Endothelial cell of umbilical vein (primary cell): ENCODE data around the gene COPS9. TPM values are rescaled to one million over a fixed set of nuclear protein-coding genes. Genes with fewer than 3 reads are reported as not detected.

Experiments
- BruUV-seq: library from RNA; stranded (reverse); fragments of 400-500 nt; replicated peaks from 2 replicates; lab custom pipeline; 2021; lab: Mats Ljungman, UMichigan
- CTCF ChIA-PET: fragments of 300-600, 350-600 bp; sonication (Branson Sonifier 250); formaldehyde crosslinking; loops from one replicate; lab custom pipeline; 2021; ENCODE audit warnings: antibody characterized with exemption, inconsistent platforms; lab: Charles Lee
- POLR2A ChIA-PET: fragments of 300-600, 350-600 bp; sonication (Branson Sonifier 250); formaldehyde crosslinking; loops from one replicate; lab custom pipeline; 2021; ENCODE audit warnings: antibody characterized with exemption, inconsistent platforms; lab: Charles Lee
- DNase-seq: peaks from one replicate; pipeline ENCODE4 v3.0.0-alpha.2; 2011; ENCODE audit warnings: low read depth, low spot score
- FAIRE-seq: peaks from 2 replicates; lab custom pipeline; 2011; peaks lifted over from hg19 to GRCh38; lab: Jason Lieb, UNC
- H2AFZ ChIP-seq: 2 replicates; pipeline ENCODE4 v1.6.0; 2012; ENCODE audit warnings: low read depth, low read length, control low read depth, inconsistent platforms
- H3K27ac ChIP-seq: 2 replicates; pipeline ENCODE4 v1.5.1; 2011; ENCODE audit warnings: low read depth, mild to moderate bottlenecking, control low read depth, low read length, moderate library complexity; ENCODE audit not compliant: insufficient read depth
- H3K27me3 ChIP-seq, 2 experiments: 2 replicates each; pipeline versions ENCODE4 v1.6.0 to v1.6.1; 2011; ENCODE audit warnings: low read length in 2 of 2, mixed read lengths in 1 of 2; ENCODE audit not compliant: control insufficient read depth in 2 of 2, insufficient read depth in 2 of 2
- H3K36me3 ChIP-seq, 2 experiments: 2 replicates in 1 of 2; 3 replicates in 1 of 2; pipeline ENCODE4 v1.5.1; 2011; ENCODE audit warnings: low read length in 2 of 2, mild to moderate bottlenecking in 1 of 2, moderate library complexity in 1 of 2; ENCODE audit not compliant: control insufficient read depth in 2 of 2, insufficient read depth in 2 of 2; ENCODE audit errors: extremely low read depth in 1 of 2
- H3K4me1 ChIP-seq: 3 replicates; pipeline ENCODE4 v1.5.1; 2011; ENCODE audit warnings: mild to moderate bottlenecking, low read length; ENCODE audit not compliant: control insufficient read depth, insufficient read depth; ENCODE audit errors: extremely low read depth
- H3K4me2 ChIP-seq: 2 replicates; pipeline ENCODE4 v1.6.1; 2011; ENCODE audit warnings: low read length, control low read depth, mixed read lengths; ENCODE audit not compliant: insufficient read depth
- H3K4me3 ChIP-seq, 3 experiments: fragments of 200-600 bp in 1 of 3; sonication (generic), shearing (Covaris generic) in 1 of 3; replicated peaks in 1 of 3; 2 replicates each; pipeline ENCODE4 v1.5.1; 2011 to 2016; ENCODE audit warnings: control low read depth in 3 of 3, low read length in 3 of 3, mild to moderate bottlenecking in 2 of 3, inconsistent platforms in 1 of 3, low read depth in 1 of 3, moderate library complexity in 1 of 3; ENCODE audit not compliant: insufficient read depth in 1 of 3
- H3K79me2 ChIP-seq: 2 replicates; pipeline ENCODE4 v1.6.0; 2012; ENCODE audit warnings: low read length, inconsistent platforms; ENCODE audit not compliant: control insufficient read depth, insufficient read depth
- H3K9ac ChIP-seq: replicated peaks from 2 replicates; pipeline ENCODE3; 2011; ENCODE audit warnings: low read length, control low read depth; ENCODE audit not compliant: insufficient read depth; ENCODE audit errors: extremely low read depth
- H3K9me1 ChIP-seq: replicated peaks from 3 replicates; pipeline ENCODE4 v1.6.0; 2011; ENCODE audit warnings: mild to moderate bottlenecking, low read length; ENCODE audit not compliant: control insufficient read depth, insufficient read depth; ENCODE audit errors: extremely low read depth
- H3K9me3 ChIP-seq: replicated peaks from 2 replicates; pipeline ENCODE4 v1.5.1; 2012; ENCODE audit warnings: low read length, inconsistent platforms; ENCODE audit not compliant: control insufficient read depth, insufficient read depth
- H4K20me1 ChIP-seq: replicated peaks from 2 replicates; pipeline ENCODE3; 2011; ENCODE audit warnings: mild to moderate bottlenecking, low read length; ENCODE audit not compliant: control insufficient read depth, insufficient read depth; ENCODE audit errors: extremely low read depth
- CTCF ChIP-seq, 2 donors: IDR thresholded peaks; 1 replicate in 1 of 2; 2 replicates in 1 of 2; pipeline ENCODE4 v1.5.1; 2011; ENCODE audit warnings: low read length in 2 of 2, mild to moderate bottlenecking in 2 of 2, moderate library complexity in 2 of 2, control low read depth in 1 of 2, inconsistent platforms in 1 of 2, low read depth in 1 of 2; ENCODE audit not compliant: insufficient read depth in 1 of 2; ENCODE audit errors: extremely low read depth in 1 of 2
- EZH2 ChIP-seq: IDR thresholded peaks from 2 replicates; pipeline ENCODE4 v1.6.1; 2012; ENCODE audit warnings: borderline replicate concordance, low read depth, mild to moderate bottlenecking, moderate library complexity, low read length, inconsistent platforms; ENCODE audit not compliant: severe bottlenecking
- GATA2 ChIP-seq: IDR thresholded peaks from 2 replicates; pipeline ENCODE4 v1.7.0; 2011; ENCODE audit warnings: low read depth, mild to moderate bottlenecking, moderate library complexity, mixed read lengths, low read length; ENCODE audit not compliant: insufficient read length, insufficient read depth
- POLR2AphosphoS5 ChIP-seq: IDR thresholded peaks from 2 replicates; pipeline ENCODE4 v1.6.1; 2012; ENCODE audit warnings: low read depth, mild to moderate bottlenecking, control low read depth, low read length, moderate library complexity; ENCODE audit not compliant: insufficient read depth
- dilution Hi-C: fragments of 300-500 bp; cut with MboI; formaldehyde crosslinking; loops from one replicate; pipeline ENCODE4 v1.15.0; 2019; ENCODE audit warnings: low sequenced_read_pairs; ENCODE audit not compliant: extremely low pct_ligation_motif_present
- intact Hi-C: fragments of 100-400 bp; cut with micrococcal nuclease; formaldehyde crosslinking; loops from one replicate; pipeline ENCODE4 v1.10.0; 2022
- polyA plus RNA-seq, 4 experiments: library from polyadenylated mRNA; depleted of rRNA in 3 of 4; stranded (reverse) in 3 of 4; unstranded in 1 of 4; fragments of >200 nt; gene quantifications; 2 replicates each; pipeline versions ENCODE4 v1.2.1 to v1.2.3, GENCODE V29; 2011 to 2012; ENCODE audit warnings: missing spikeins in 1 of 4
- total RNA-seq: library from RNA; stranded (reverse); gene quantifications from 2 replicates; pipeline ENCODE4 v1.2.3, GENCODE V29; 2021
- TF ChIP-seq, protein P1 (sequence below): IDR thresholded peaks from 2 replicates; pipeline ENCODE4 v1.6.1; 2011; ENCODE audit not compliant: insufficient read depth, insufficient read length

COPS9 gene
- total and polyA plus RNA-seq, 2 donors (not counting 3 experiments of a cell fraction or from before 2014, with no cell fraction given), result 196 to 361 TPM

- dilution Hi-C loops (no loop called here), intact Hi-C loops (no loop called here)
- ChIA-PET POLR2A (no interaction called here), CTCF (no interaction called here)
- Histone ChIP-seq H3K9me1 (no peaks in the 10 kb centered on the region), H3K27ac (no peak overlapping the region), H3K4me3 (no peak overlapping the region), H2AFZ (no peak overlapping the region), H4K20me1 (no peaks in the 10 kb centered on the region), H3K4me1 (no peaks in the 10 kb centered on the region), H3K27me3 (no peaks in the 10 kb centered on the region), H3K4me2 (no peak overlapping the region), H3K36me3 (no peaks in the 10 kb centered on the region), H3K9me3 (no peaks in the 10 kb centered on the region), H3K79me2 (no peaks in the 10 kb centered on the region), H3K9ac (no peak overlapping the region)
- FAIRE-seq (no peak), DNase-seq (no peak)
- BruUV-seq, result no TSS peak
- TF ChIP-seq POLR2AphosphoS5, result no peak
- TF ChIP-seq EZH2, result no peak
- TF ChIP-seq GATA2, result no peak
- TF ChIP-seq, protein P1, sequence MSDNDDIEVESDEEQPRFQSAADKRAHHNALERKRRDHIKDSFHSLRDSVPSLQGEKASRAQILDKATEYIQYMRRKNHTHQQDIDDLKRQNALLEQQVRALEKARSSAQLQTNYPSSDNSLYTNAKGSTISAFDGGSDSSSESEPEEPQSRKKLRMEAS, result no peak
- TF ChIP-seq CTCF (IDR thresholded peaks at IDR 0.05; ENCODE audit: extremely low read depth in 1 of 2, insufficient read depth in 1 of 2, low read depth in 1 of 2, low read length in 2 of 2), result no peak
Measured at GRCh38 chr2:240162032-240162431, 25.9 kb upstream of the COPS9 start.
